NCI-H2107 (cell line): ENCODE results near the gene DGCR2.
"Not testable (repeated sequence)": the region's sequence is repeated elsewhere in the genome, so short reads cannot be mapped to it uniquely, and the experiment has no call there.

Experiments used
- DNase-seq: peaks from one replicate; lab custom pipeline; 2025; lab: John Stamatoyannopoulos, UW

The DGCR2 gene

GRCh38 chr22:18999008-18999407 lies 123.2 kb downstream of the DGCR2 start:
- no peak for DNase-seq

- no peak for DNase-seq
Observed at GRCh38 chr22:18997925-18998315, 124.3 kb downstream of the DGCR2 start.

- no peak for DNase-seq
Observed at GRCh38 chr22:18997306-18997924, 124.8 kb downstream of the DGCR2 start.

GRCh38 chr22:18996376-18996900 lies 125.8 kb downstream of the DGCR2 start:
- DNase-seq: no peak

GRCh38 chr22:18995327-18995711 lies 126.9 kb downstream of the DGCR2 start:
- no peak for DNase-seq

- no peak for DNase-seq
Observed at GRCh38 chr22:18994701-18995326, 127.4 kb downstream of the DGCR2 start.

- DNase-seq: no peak
Observed at GRCh38 chr22:18994056-18994455, 128.2 kb downstream of the DGCR2 start.

GRCh38 chr22:18992543-18993198 lies 129.5 kb downstream of the DGCR2 start:
- no peak for DNase-seq

GRCh38 chr22:18991821-18992442 lies 130.3 kb downstream of the DGCR2 start:
- no peak for DNase-seq

- DNase-seq: no peak
Observed at GRCh38 chr22:18991138-18991432, 131.1 kb downstream of the DGCR2 start.

GRCh38 chr22:18990355-18991137 lies 131.7 kb downstream of the DGCR2 start:
- DNase-seq: no peak

GRCh38 chr22:18988958-18989357 lies 133.3 kb downstream of the DGCR2 start:
- DNase-seq: no peak

- DNase-seq: no peak
Observed at GRCh38 chr22:18987765-18988164, 134.4 kb downstream of the DGCR2 start.

- not testable (repeated sequence) for DNase-seq
Observed at GRCh38 chr22:18987114-18987513, 135.1 kb downstream of the DGCR2 start.
